ENCODE results near the gene DNMT1.

The DNMT1 gene

DNA sequence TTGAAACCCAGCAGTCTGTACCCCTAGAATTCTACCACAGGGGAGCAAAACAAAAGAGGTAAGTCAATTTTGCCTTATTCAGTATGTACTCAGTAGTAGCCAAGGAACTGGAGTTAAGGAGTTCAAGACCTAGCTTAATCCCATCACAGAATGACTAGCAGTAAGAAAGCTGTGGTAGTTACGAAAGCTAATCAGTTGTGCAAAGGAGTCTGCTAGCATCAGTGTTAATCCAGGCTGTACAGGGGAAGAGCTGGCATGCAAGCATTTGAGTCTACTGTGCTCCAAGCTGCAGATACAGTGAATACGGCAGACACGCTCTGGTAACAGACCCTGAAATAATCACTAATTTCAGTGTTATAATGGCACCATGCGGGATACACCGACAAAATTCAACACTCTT, 4.7 kb downstream of the DNMT1 start (continued):
- TF ChIP-seq, protein P1, sequence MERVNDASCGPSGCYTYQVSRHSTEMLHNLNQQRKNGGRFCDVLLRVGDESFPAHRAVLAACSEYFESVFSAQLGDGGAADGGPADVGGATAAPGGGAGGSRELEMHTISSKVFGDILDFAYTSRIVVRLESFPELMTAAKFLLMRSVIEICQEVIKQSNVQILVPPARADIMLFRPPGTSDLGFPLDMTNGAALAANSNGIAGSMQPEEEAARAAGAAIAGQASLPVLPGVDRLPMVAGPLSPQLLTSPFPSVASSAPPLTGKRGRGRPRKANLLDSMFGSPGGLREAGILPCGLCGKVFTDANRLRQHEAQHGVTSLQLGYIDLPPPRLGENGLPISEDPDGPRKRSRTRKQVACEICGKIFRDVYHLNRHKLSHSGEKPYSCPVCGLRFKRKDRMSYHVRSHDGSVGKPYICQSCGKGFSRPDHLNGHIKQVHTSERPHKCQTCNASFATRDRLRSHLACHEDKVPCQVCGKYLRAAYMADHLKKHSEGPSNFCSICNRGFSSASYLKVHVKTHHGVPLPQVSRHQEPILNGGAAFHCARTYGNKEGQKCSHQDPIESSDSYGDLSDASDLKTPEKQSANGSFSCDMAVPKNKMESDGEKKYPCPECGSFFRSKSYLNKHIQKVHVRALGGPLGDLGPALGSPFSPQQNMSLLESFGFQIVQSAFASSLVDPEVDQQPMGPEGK (CRISPR knock-in tag; IDR thresholded peaks at IDR 0.05; ENCODE audit: borderline replicate concordance), result no peak
- TF ChIP-seq, protein P2, sequence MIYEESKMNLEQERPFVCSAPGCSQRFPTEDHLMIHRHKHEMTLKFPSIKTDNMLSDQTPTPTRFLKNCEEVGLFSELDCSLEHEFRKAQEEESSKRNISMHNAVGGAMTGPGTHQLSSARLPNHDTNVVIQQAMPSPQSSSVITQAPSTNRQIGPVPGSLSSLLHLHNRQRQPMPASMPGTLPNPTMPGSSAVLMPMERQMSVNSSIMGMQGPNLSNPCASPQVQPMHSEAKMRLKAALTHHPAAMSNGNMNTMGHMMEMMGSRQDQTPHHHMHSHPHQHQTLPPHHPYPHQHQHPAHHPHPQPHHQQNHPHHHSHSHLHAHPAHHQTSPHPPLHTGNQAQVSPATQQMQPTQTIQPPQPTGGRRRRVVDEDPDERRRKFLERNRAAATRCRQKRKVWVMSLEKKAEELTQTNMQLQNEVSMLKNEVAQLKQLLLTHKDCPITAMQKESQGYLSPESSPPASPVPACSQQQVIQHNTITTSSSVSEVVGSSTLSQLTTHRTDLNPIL (CRISPR knock-in tag; IDR thresholded peaks at IDR 0.05; ENCODE audit: low read depth), result no peak
- TF ChIP-seq ZFP3 (CRISPR knock-in tag; IDR thresholded peaks at IDR 0.05), result no peak

DNA sequence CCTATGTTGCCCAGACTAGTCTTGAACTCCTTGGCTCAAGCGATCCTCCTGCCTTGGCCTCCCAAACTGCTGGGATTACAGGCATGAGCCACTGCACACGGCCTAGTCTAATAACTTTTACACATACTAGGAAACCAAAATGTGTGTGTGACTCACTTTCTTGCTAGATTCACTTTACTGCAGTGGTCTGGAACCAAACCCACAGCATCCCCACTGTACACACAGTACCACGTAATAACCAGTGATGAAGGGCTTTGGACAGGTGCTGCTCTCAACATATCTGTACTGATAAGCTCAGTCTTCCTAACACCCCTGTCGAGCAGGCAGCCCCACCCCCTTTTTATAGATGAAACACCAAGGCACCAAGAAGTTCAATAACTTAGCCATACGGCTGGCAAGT, 5.1 kb downstream of the DNMT1 start:
- TF ChIP-seq ISL1 (CRISPR knock-in tag; IDR thresholded peaks at IDR 0.05) (no peak), CSDC2 (CRISPR knock-in tag; IDR thresholded peaks at IDR 0.05) (no peak), ZFP3 (CRISPR knock-in tag; IDR thresholded peaks at IDR 0.05) (no peak), ZFP30 (CRISPR knock-in tag; IDR thresholded peaks at IDR 0.05) (no peak)
- TF ChIP-seq, protein P1 (CRISPR knock-in tag; IDR thresholded peaks at IDR 0.05; ENCODE audit: borderline replicate concordance), result no peak
- TF ChIP-seq, protein P3, sequence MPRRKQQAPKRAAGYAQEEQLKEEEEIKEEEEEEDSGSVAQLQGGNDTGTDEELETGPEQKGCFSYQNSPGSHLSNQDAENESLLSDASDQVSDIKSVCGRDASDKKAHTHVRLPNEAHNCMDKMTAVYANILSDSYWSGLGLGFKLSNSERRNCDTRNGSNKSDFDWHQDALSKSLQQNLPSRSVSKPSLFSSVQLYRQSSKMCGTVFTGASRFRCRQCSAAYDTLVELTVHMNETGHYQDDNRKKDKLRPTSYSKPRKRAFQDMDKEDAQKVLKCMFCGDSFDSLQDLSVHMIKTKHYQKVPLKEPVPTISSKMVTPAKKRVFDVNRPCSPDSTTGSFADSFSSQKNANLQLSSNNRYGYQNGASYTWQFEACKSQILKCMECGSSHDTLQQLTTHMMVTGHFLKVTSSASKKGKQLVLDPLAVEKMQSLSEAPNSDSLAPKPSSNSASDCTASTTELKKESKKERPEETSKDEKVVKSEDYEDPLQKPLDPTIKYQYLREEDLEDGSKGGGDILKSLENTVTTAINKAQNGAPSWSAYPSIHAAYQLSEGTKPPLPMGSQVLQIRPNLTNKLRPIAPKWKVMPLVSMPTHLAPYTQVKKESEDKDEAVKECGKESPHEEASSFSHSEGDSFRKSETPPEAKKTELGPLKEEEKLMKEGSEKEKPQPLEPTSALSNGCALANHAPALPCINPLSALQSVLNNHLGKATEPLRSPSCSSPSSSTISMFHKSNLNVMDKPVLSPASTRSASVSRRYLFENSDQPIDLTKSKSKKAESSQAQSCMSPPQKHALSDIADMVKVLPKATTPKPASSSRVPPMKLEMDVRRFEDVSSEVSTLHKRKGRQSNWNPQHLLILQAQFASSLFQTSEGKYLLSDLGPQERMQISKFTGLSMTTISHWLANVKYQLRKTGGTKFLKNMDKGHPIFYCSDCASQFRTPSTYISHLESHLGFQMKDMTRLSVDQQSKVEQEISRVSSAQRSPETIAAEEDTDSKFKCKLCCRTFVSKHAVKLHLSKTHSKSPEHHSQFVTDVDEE (CRISPR knock-in tag; IDR thresholded peaks at IDR 0.05), result no peak
- ATAC-seq, result no peak

DNA sequence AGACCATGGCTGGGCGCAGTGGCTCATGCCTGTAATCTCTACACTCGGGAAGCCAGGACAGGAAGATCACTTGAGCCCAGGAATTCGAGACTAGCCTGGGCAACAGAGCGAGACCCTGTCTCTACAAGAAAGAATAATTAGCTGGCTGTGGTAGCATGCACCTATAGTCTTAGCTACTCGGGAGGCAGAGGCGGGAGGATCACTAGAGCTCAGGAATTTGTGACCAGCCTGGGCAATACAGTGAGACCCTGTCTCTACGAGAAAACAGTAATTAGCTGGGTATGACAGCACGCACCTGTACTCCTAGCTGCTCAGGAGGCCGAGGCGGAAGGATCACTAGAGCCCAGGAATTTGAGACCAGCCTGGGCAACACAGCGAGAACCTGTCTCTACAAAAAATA, 7.4 kb downstream of the DNMT1 start:
- no peak for ATAC-seq

DNA sequence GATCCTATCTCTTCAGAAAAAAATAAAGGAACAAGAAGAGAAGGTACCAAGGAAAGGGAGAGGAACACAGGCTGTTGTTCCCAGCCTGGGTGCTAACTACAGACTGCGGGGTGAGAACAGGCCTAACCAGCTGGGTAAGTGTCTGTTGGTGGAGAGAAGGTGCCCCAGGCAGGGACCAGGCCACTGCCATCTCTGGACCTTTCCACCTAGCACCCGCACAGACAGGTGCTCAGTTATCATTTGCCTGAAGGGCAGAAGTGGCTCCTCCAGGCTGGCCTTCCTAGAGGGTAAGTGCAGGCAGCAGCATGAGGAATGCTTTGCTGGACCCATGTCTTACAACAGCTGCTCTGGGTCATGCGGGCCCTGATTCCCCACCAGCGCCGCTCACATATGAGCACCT, 10.1 kb downstream of the DNMT1 start:
- ATAC-seq, result no peak
- TF ChIP-seq SNAI2 (CRISPR knock-in tag; IDR thresholded peaks at IDR 0.05) (no peak), OSR1 (CRISPR knock-in tag; IDR thresholded peaks at IDR 0.05) (no peak), GLIS3 (CRISPR knock-in tag; IDR thresholded peaks at IDR 0.05) (no peak), CSDC2 (CRISPR knock-in tag; IDR thresholded peaks at IDR 0.05) (no peak), ZNF565 (CRISPR knock-in tag; conservative IDR thresholded peaks at IDR 0.05; ENCODE audit: low read depth) (no peak), ZFP30 (CRISPR knock-in tag; IDR thresholded peaks at IDR 0.05) (no peak), TOX (CRISPR knock-in tag; IDR thresholded peaks at IDR 0.05; ENCODE audit: borderline replicate concordance) (no peak), ZNF8 (CRISPR knock-in tag; IDR thresholded peaks at IDR 0.05) (no peak)
- TF ChIP-seq, protein P4, sequence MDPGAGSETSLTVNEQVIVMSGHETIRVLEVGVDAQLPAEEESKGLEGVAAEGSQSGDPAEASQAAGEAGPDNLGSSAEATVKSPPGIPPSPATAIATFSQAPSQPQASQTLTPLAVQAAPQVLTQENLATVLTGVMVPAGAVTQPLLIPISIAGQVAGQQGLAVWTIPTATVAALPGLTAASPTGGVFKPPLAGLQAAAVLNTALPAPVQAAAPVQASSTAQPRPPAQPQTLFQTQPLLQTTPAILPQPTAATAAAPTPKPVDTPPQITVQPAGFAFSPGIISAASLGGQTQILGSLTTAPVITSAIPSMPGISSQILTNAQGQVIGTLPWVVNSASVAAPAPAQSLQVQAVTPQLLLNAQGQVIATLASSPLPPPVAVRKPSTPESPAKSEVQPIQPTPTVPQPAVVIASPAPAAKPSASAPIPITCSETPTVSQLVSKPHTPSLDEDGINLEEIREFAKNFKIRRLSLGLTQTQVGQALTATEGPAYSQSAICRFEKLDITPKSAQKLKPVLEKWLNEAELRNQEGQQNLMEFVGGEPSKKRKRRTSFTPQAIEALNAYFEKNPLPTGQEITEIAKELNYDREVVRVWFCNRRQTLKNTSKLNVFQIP (CRISPR knock-in tag; IDR thresholded peaks at IDR 0.05; ENCODE audit: borderline replicate concordance, low read depth), result no peak
- TF ChIP-seq, protein P2 (CRISPR knock-in tag; IDR thresholded peaks at IDR 0.05; ENCODE audit: low read depth), result no peak

More for the DNA sequence above, 7.4 kb downstream of the DNMT1 start:
- no peak for TF ChIP-seq SNAI2 (CRISPR knock-in tag; IDR thresholded peaks at IDR 0.05)
- TF ChIP-seq TCF4 (CRISPR knock-in tag; IDR thresholded peaks at IDR 0.05; ENCODE audit: borderline replicate concordance), result no peak
- no peak for TF ChIP-seq TOX (CRISPR knock-in tag; IDR thresholded peaks at IDR 0.05; ENCODE audit: borderline replicate concordance)
- TF ChIP-seq ISL1 (CRISPR knock-in tag; IDR thresholded peaks at IDR 0.05), result no peak
- TF ChIP-seq, protein P2 (CRISPR knock-in tag; IDR thresholded peaks at IDR 0.05; ENCODE audit: low read depth), result no peak
- TF ChIP-seq ARNTL (CRISPR knock-in tag; IDR thresholded peaks at IDR 0.05; ENCODE audit: borderline replicate concordance, low read depth), result no peak
- TF ChIP-seq, protein P4 (CRISPR knock-in tag; IDR thresholded peaks at IDR 0.05; ENCODE audit: borderline replicate concordance, low read depth), result no peak

Data from SK-N-SH treated with all-trans-retinoic acid at 6 μM for 48 hours (cell line).